GM18907 (cell line): ENCODE measurements around the gene ALG10B.

Experiments
- ATAC-seq: cut with Tn5 transposase; IDR thresholded peaks from one replicate; pipeline ENCODE4 v1.9.1; 2021; ENCODE audit warnings: mild to moderate bottlenecking, moderate library complexity; ENCODE audit not compliant: unreplicated experiment

ALG10B gene

DNA sequence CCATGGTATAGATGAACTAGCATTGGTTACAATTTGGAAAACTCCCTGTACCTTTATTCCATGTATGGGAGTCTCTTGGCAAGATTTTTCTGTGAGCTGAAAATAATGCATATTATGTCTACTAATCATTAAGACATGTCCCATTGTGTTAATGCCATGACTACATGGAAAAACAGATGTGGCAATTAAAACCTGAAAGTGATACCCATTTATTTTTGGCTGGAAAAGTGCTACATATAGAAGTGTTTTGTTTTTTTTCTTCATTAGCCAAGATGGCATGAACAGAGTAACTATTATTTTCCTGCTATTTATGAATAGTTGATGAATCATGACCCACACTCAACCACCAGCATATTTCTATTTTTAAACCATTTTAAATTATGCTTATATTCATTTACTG lies 58.2 kb downstream of the ALG10B start:
- ATAC-seq: no peak
